Keratinocyte (primary cell): Measurements from ENCODE around the gene L3MBTL4.

Experiments
- CTCF ChIP-seq, 3 experiments: IDR thresholded peaks in 1 of 3; conservative IDR thresholded peaks in 1 of 3; optimal IDR thresholded peaks in 1 of 3; 2 replicates in 2 of 3; 3 replicates in 1 of 3; pipeline versions ENCODE3 to v1.5.1; 2011; ENCODE audit warnings: low read length in 3 of 3, mild to moderate bottlenecking in 3 of 3, moderate library complexity in 2 of 3, control low read depth in 1 of 3, inconsistent platforms in 1 of 3; ENCODE audit not compliant: insufficient read depth in 2 of 3; ENCODE audit errors: extremely low read depth in 1 of 3
- EZH2 ChIP-seq: IDR thresholded peaks from one replicate; pipeline ENCODE4 v1.6.1; 2012; ENCODE audit warnings: inconsistent platforms, mild to moderate bottlenecking, low read length, moderate library complexity

DNA sequence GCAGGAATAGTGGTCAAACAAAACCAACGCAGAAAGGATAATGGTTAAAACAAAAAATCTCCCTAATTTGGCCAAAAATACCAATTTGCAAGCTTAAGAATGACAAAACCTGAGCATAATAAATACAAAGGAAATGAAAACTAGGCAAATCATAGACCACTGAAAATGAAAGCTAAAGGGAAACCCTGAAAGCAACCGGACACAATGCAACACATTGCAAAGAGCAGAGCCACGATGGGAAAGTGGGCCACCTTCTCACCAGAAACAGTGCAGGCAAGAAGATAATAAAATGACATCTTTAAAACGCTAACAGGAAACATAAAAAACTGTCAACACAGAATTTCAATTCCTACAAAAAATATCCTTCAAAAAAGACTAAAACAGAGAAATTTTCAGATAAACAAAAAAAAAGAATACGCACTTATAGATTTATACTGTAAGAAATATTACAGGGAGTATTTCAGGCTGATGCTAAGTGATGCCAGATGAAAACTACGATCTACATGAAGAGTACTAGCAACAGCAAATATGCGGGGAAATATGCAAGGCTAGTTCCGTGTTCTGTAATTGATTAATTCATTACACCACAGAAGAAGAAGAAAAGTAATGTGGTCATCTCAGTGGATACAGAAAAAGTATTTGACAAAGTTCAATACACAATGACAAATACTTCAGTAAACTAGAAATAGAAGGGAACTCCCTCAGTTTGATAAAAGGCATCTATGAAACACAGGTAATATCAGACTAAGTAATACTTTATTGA lies 239.5 kb downstream of the L3MBTL4 start:
- TF ChIP-seq CTCF (optimal IDR thresholded peaks at IDR 0.05 in 1 of 3, IDR thresholded peaks at IDR 0.05 in 1 of 3, conservative IDR thresholded peaks at IDR 0.05 in 1 of 3; ENCODE audit: extremely low read depth in 1 of 3, insufficient read depth in 2 of 3, low read length in 3 of 3) (no peak), EZH2 (no peak)
